MV-4-11 (cell line): ENCODE data around the gene DRAP1.
"Not testable (repeated sequence)": the region's sequence is repeated elsewhere in the genome, so short reads cannot be mapped to it uniquely, and the experiment has no call there.

Experiments
- DNase-seq: peaks from one replicate; lab custom pipeline; 2025; lab: John Stamatoyannopoulos, UW

The DRAP1 gene

GRCh38 chr11:65886826-65887722 lies 32.2 kb upstream of the DRAP1 start:
- DNase-seq = no peak

- no peak for DNase-seq
Measured at GRCh38 chr11:65887723-65888162, 31.5 kb upstream of the DRAP1 start.

GRCh38 chr11:65888163-65888814 lies 30.9 kb upstream of the DRAP1 start, which contains the start of gene FIBP:
Gene FIBP, minus strand, starts transcription at chr11:65888471. Its CDS starts 53 bp downstream, at chr11:65888418.
- DNase-seq = peak; percentile 93

- DNase-seq = peak; percentile 96
Measured at GRCh38 chr11:65890324-65891218, 28.7 kb upstream of the DRAP1 start, which contains the start of gene CCDC85B. Gene CCDC85B, plus strand, starts transcription at chr11:65890673. Its CDS starts 111 bp downstream, at chr11:65890784.

GRCh38 chr11:65891219-65892136 lies 27.7 kb upstream of the DRAP1 start:
- peak; percentile 44 for DNase-seq

- not testable (repeated sequence) for DNase-seq
Measured at GRCh38 chr11:65892137-65892540, 27.1 kb upstream of the DRAP1 start.

GRCh38 chr11:65892661-65893317 lies 26.4 kb upstream of the DRAP1 start:
- DNase-seq = no peak

- peak; percentile 39 for DNase-seq
Measured at GRCh38 chr11:65894034-65894591, 25.1 kb upstream of the DRAP1 start.

GRCh38 chr11:65895482-65895981 lies 23.7 kb upstream of the DRAP1 start:
- DNase-seq = no peak

- no peak for DNase-seq
Measured at GRCh38 chr11:65896034-65896999, 22.9 kb upstream of the DRAP1 start.

GRCh38 chr11:65897020-65897471 lies 22.2 kb upstream of the DRAP1 start:
- DNase-seq = no peak

- no peak for DNase-seq
Measured at GRCh38 chr11:65898656-65899355, 20.4 kb upstream of the DRAP1 start.

GRCh38 chr11:65899356-65900124 lies 19.7 kb upstream of the DRAP1 start:
- DNase-seq = peak; percentile 43

GRCh38 chr11:65900125-65900898 lies 18.9 kb upstream of the DRAP1 start, which contains the start of gene FOSL1:
Gene FOSL1, minus strand, starts transcription at chr11:65900388. Its CDS starts 49 bp downstream, at chr11:65900339.
- DNase-seq = peak; percentile 85

GRCh38 chr11:65900899-65901180 lies 18.4 kb upstream of the DRAP1 start:
- no peak for DNase-seq

- DNase-seq = peak; percentile 76
Measured at GRCh38 chr11:65903068-65903481, 16.2 kb upstream of the DRAP1 start.
